HEK293 (cell line): ENCODE data around the gene NHSL2.

Source experiments
- IKZF3 ChIP-seq: fragments of 450-650 bp; IDR thresholded peaks from 2 replicates; pipeline ENCODE4 v1.5.0; 2018; ENCODE audit warnings: missing biosample characterization, mild to moderate bottlenecking, missing genetic modification characterization, moderate library complexity
- MZF1 ChIP-seq: fragments of 450-650 bp; formaldehyde crosslinking; IDR thresholded peaks from 2 replicates; pipeline ENCODE4 v1.5.1; 2017; ENCODE audit warnings: missing biosample characterization, missing genetic modification characterization, borderline replicate concordance
- REPIN1 ChIP-seq: fragments of 450-650 bp; formaldehyde crosslinking; IDR thresholded peaks from 2 replicates; pipeline ENCODE4 v1.5.1; 2017; ENCODE audit warnings: missing biosample characterization, missing genetic modification characterization, low read depth
- ZFP3 ChIP-seq: fragments of 450-650 bp; formaldehyde crosslinking; IDR thresholded peaks from 2 replicates; pipeline ENCODE4 v1.5.1; 2016; ENCODE audit warnings: low read depth, missing biosample characterization, missing genetic modification characterization
- ZFP37 ChIP-seq: fragments of 450-650 bp; formaldehyde crosslinking; IDR thresholded peaks from 2 replicates; pipeline ENCODE4 v1.5.1; 2016; ENCODE audit warnings: missing biosample characterization, missing genetic modification characterization
- ZNF146 ChIP-seq: fragments of 450-650 bp; formaldehyde crosslinking; IDR thresholded peaks from 2 replicates; pipeline ENCODE4 v1.5.1; 2016; ENCODE audit warnings: missing biosample characterization, missing genetic modification characterization
- ZNF157 ChIP-seq: fragments of 450-650 bp; formaldehyde crosslinking; IDR thresholded peaks from 2 replicates; pipeline ENCODE4 v1.5.1; 2016; ENCODE audit warnings: missing biosample characterization, missing genetic modification characterization
- ZNF16 ChIP-seq: fragments of 450-650 bp; formaldehyde crosslinking; IDR thresholded peaks from 2 replicates; pipeline ENCODE4 v1.5.1; 2016; ENCODE audit warnings: low read depth, missing biosample characterization, missing genetic modification characterization
- ZNF175 ChIP-seq: fragments of 450-650 bp; formaldehyde crosslinking; IDR thresholded peaks from 2 replicates; pipeline ENCODE4 v1.5.1; 2016; ENCODE audit warnings: missing biosample characterization, missing genetic modification characterization
- ZNF223 ChIP-seq: fragments of 450-650 bp; formaldehyde crosslinking; IDR thresholded peaks from 2 replicates; pipeline ENCODE4 v1.5.1; 2016; ENCODE audit warnings: missing biosample characterization, missing genetic modification characterization
- ZNF23 ChIP-seq: fragments of 450-650 bp; formaldehyde crosslinking; IDR thresholded peaks from 2 replicates; pipeline ENCODE4 v1.5.1; 2016; ENCODE audit warnings: missing biosample characterization, missing genetic modification characterization, borderline replicate concordance
- ZNF24 ChIP-seq: fragments of 450-650 bp; formaldehyde crosslinking; IDR thresholded peaks from 2 replicates; pipeline ENCODE4 v1.5.1; 2016; ENCODE audit warnings: missing biosample characterization, missing genetic modification characterization
- ZNF248 ChIP-seq: fragments of 450-650 bp; formaldehyde crosslinking; IDR thresholded peaks from 2 replicates; pipeline ENCODE4 v1.5.1; 2017; ENCODE audit warnings: missing biosample characterization, missing genetic modification characterization
- ZNF335 ChIP-seq: fragments of 450-650 bp; formaldehyde crosslinking; conservative IDR thresholded peaks from 2 replicates; pipeline ENCODE4 v1.5.1; 2016; ENCODE audit warnings: missing biosample characterization, missing genetic modification characterization
- ZNF366 ChIP-seq: fragments of 450-650 bp; formaldehyde crosslinking; conservative IDR thresholded peaks from 2 replicates; pipeline ENCODE4 v1.5.1; 2016; ENCODE audit warnings: missing biosample characterization, missing genetic modification characterization
- ZNF426 ChIP-seq: fragments of 450-650 bp; formaldehyde crosslinking; IDR thresholded peaks from 2 replicates; pipeline ENCODE4 v1.5.1; 2017; ENCODE audit warnings: missing biosample characterization, missing genetic modification characterization, mild to moderate bottlenecking, inconsistent platforms, moderate library complexity
- ZNF530 ChIP-seq: fragments of 450-650 bp; formaldehyde crosslinking; IDR thresholded peaks from 2 replicates; pipeline ENCODE4 v1.5.1; 2016; ENCODE audit warnings: low read depth, missing biosample characterization, missing genetic modification characterization
- ZNF560 ChIP-seq: fragments of 450-650 bp; formaldehyde crosslinking; IDR thresholded peaks from 2 replicates; pipeline ENCODE4 v1.5.1; 2017; ENCODE audit warnings: missing biosample characterization, missing genetic modification characterization, borderline replicate concordance
- ZNF621 ChIP-seq: fragments of 450-650 bp; formaldehyde crosslinking; IDR thresholded peaks from 2 replicates; pipeline ENCODE4 v1.5.1; 2017; ENCODE audit warnings: missing biosample characterization, missing genetic modification characterization
- ZNF658 ChIP-seq: fragments of 450-650 bp; formaldehyde crosslinking; IDR thresholded peaks from 2 replicates; pipeline ENCODE4; 2016; ENCODE audit warnings: missing biosample characterization, missing genetic modification characterization
- ZNF707 ChIP-seq: fragments of 450-650 bp; formaldehyde crosslinking; IDR thresholded peaks from 2 replicates; pipeline ENCODE4 v1.5.1; 2016; ENCODE audit warnings: missing biosample characterization, missing genetic modification characterization
- ZNF776 ChIP-seq: fragments of 450-650 bp; formaldehyde crosslinking; IDR thresholded peaks from 2 replicates; pipeline ENCODE4 v1.5.0; 2017; ENCODE audit warnings: missing biosample characterization, missing genetic modification characterization, borderline replicate concordance
- ZNF830 ChIP-seq: fragments of 450-650 bp; IDR thresholded peaks from 2 replicates; pipeline ENCODE4 v1.5.0; 2018; ENCODE audit warnings: missing biosample characterization, missing genetic modification characterization, low read depth, mild to moderate bottlenecking, moderate library complexity
- ZNF837 ChIP-seq: fragments of 450-650 bp; formaldehyde crosslinking; IDR thresholded peaks from 2 replicates; pipeline ENCODE4 v1.5.1; 2016; ENCODE audit warnings: missing biosample characterization, missing genetic modification characterization
- ZSCAN30 ChIP-seq: fragments of 450-650 bp; IDR thresholded peaks from 2 replicates; pipeline ENCODE4 v1.5.1; 2018; ENCODE audit warnings: missing biosample characterization, mild to moderate bottlenecking, missing genetic modification characterization, moderate library complexity
- TF ChIP-seq, protein P1 (sequence below): fragments of 450-650 bp; formaldehyde crosslinking; IDR thresholded peaks from 2 replicates; pipeline ENCODE4 v1.5.1; 2016; ENCODE audit warnings: missing biosample characterization, missing genetic modification characterization
- TF ChIP-seq, protein P2 (sequence below): fragments of 450-650 bp; IDR thresholded peaks from 2 replicates; pipeline ENCODE4 v1.5.1; 2018; ENCODE audit warnings: missing biosample characterization, mild to moderate bottlenecking, missing genetic modification characterization
- TF ChIP-seq, protein P3 (sequence below): fragments of 450-650 bp; formaldehyde crosslinking; IDR thresholded peaks from 2 replicates; pipeline ENCODE4 v1.5.1; 2017; ENCODE audit warnings: missing biosample characterization, missing genetic modification characterization
- TF ChIP-seq, protein P4 (sequence below): fragments of 450-650 bp; formaldehyde crosslinking; IDR thresholded peaks from 2 replicates; pipeline ENCODE4 v1.5.1; 2016; ENCODE audit warnings: missing biosample characterization, missing genetic modification characterization
- TF ChIP-seq, protein P5 (sequence below): fragments of 450-650 bp; formaldehyde crosslinking; IDR thresholded peaks from 2 replicates; pipeline ENCODE4 v1.5.0; 2017; ENCODE audit warnings: missing biosample characterization, missing genetic modification characterization, borderline replicate concordance

NHSL2 gene

DNA sequence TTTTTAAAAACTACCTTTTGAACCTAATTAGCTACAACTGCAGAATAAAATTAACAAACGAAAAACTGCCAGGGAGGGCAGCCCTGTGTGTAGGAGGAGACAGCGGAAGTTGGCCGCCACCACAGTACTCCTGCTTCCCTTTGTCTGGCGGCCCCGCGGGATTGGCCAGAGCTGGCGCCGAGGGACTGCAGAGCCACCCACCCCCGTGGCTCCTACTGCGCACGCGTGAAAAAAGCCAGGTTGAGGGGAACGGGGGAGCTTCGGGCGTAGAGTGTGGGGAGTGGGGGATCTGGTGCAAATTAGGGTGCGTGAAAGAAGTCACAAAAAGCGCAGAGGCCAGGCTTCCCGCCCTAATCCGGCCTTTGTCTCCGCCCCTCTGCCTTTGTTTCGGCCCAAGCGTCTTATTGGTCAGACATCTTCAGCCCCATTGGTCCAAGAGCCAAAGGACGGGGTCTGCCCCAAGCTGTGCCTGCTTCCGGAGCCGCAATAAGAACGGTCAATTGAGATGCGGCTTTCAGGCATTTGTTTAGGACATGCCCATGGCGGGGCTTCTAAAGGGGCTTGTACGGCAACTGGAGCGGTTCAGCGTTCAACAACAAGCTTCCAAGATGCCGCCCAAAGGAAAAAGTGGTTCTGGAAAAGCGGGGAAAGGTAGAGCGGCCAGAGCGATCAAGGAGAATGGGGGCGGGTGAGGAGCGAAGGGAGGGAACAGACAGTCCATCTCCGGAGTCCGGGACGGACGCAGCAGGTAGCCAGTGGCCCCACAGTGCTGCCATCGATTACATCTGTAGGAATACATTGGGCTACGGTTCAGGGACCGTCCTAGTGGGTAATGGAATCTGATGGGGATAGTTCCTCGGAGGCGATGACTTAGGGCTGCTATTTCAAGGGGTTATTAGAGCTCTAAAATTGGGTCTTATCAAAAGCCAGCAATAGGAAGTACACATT is 270.8 kb downstream of the NHSL2 start, which contains the start of gene PIN4 (continued):
- TF ChIP-seq, protein P1, sequence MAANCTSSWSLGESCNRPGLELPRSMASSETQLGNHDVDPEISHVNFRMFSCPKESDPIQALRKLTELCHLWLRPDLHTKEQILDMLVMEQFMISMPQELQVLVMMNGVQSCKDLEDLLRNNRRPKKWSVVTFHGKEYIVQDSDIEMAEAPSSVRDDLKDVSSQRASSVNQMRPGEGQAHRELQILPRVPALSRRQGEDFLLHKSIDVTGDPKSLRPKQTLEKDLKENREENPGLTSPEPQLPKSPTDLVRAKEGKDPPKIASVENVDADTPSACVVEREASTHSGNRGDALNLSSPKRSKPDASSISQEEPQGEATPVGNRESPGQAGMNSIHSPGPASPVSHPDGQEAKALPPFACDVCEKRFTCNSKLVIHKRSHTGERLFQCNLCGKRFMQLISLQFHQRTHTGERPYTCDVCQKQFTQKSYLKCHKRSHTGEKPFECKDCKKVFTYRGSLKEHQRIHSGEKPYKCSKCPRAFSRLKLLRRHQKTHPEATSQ: no peak
- TF ChIP-seq ZNF223 (tag by site-specific recombination) (no peak), ZNF24 (tag by site-specific recombination) (0 out of 2 replicates have a peak, but pooled peaks have one; percentile 44), ZNF830 (no peak), ZNF658 (tag by site-specific recombination) (no peak), ZNF248 (no peak), MZF1 (peak; percentile 100), IKZF3 (peak; percentile 96), ZNF530 (tag by site-specific recombination) (no peak), REPIN1 (no peak), ZNF175 (tag by site-specific recombination) (no peak), ZNF560 (tag by site-specific recombination) (no peak), ZSCAN30 (tag by site-specific recombination) (no peak; the same call in 1 of the 2 replicates), ZFP37 (tag by site-specific recombination) (no peak), ZNF837 (tag by site-specific recombination) (no peak), ZNF146 (tag by site-specific recombination) (no peak), ZNF776 (tag by site-specific recombination) (no peak), ZNF426 (no peak), ZNF23 (tag by site-specific recombination) (no peak), ZNF621 (tag by site-specific recombination) (no peak), ZNF707 (tag by site-specific recombination) (no peak), ZNF335 (peak; percentile 100), ZNF16 (no peak), ZNF157 (tag by site-specific recombination) (no peak), ZFP3 (tag by site-specific recombination) (no peak), ZNF366 (peak; percentile 99)
- TF ChIP-seq, protein P2, sequence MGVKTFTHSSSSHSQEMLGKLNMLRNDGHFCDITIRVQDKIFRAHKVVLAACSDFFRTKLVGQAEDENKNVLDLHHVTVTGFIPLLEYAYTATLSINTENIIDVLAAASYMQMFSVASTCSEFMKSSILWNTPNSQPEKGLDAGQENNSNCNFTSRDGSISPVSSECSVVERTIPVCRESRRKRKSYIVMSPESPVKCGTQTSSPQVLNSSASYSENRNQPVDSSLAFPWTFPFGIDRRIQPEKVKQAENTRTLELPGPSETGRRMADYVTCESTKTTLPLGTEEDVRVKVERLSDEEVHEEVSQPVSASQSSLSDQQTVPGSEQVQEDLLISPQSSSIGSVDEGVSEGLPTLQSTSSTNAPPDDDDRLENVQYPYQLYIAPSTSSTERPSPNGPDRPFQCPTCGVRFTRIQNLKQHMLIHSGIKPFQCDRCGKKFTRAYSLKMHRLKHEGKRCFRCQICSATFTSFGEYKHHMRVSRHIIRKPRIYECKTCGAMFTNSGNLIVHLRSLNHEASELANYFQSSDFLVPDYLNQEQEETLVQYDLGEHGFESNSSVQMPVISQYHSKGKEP (tag by site-specific recombination): no peak
- TF ChIP-seq, protein P3, sequence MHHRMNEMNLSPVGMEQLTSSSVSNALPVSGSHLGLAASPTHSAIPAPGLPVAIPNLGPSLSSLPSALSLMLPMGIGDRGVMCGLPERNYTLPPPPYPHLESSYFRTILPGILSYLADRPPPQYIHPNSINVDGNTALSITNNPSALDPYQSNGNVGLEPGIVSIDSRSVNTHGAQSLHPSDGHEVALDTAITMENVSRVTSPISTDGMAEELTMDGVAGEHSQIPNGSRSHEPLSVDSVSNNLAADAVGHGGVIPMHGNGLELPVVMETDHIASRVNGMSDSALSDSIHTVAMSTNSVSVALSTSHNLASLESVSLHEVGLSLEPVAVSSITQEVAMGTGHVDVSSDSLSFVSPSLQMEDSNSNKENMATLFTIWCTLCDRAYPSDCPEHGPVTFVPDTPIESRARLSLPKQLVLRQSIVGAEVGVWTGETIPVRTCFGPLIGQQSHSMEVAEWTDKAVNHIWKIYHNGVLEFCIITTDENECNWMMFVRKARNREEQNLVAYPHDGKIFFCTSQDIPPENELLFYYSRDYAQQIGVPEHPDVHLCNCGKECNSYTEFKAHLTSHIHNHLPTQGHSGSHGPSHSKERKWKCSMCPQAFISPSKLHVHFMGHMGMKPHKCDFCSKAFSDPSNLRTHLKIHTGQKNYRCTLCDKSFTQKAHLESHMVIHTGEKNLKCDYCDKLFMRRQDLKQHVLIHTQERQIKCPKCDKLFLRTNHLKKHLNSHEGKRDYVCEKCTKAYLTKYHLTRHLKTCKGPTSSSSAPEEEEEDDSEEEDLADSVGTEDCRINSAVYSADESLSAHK: no peak
- TF ChIP-seq, protein P4, sequence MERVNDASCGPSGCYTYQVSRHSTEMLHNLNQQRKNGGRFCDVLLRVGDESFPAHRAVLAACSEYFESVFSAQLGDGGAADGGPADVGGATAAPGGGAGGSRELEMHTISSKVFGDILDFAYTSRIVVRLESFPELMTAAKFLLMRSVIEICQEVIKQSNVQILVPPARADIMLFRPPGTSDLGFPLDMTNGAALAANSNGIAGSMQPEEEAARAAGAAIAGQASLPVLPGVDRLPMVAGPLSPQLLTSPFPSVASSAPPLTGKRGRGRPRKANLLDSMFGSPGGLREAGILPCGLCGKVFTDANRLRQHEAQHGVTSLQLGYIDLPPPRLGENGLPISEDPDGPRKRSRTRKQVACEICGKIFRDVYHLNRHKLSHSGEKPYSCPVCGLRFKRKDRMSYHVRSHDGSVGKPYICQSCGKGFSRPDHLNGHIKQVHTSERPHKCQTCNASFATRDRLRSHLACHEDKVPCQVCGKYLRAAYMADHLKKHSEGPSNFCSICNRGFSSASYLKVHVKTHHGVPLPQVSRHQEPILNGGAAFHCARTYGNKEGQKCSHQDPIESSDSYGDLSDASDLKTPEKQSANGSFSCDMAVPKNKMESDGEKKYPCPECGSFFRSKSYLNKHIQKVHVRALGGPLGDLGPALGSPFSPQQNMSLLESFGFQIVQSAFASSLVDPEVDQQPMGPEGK (tag by site-specific recombination): peak; percentile 99
- TF ChIP-seq, protein P5, sequence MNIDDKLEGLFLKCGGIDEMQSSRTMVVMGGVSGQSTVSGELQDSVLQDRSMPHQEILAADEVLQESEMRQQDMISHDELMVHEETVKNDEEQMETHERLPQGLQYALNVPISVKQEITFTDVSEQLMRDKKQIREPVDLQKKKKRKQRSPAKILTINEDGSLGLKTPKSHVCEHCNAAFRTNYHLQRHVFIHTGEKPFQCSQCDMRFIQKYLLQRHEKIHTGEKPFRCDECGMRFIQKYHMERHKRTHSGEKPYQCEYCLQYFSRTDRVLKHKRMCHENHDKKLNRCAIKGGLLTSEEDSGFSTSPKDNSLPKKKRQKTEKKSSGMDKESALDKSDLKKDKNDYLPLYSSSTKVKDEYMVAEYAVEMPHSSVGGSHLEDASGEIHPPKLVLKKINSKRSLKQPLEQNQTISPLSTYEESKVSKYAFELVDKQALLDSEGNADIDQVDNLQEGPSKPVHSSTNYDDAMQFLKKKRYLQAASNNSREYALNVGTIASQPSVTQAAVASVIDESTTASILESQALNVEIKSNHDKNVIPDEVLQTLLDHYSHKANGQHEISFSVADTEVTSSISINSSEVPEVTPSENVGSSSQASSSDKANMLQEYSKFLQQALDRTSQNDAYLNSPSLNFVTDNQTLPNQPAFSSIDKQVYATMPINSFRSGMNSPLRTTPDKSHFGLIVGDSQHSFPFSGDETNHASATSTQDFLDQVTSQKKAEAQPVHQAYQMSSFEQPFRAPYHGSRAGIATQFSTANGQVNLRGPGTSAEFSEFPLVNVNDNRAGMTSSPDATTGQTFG: no peak
